Nephron progenitor cell (in vitro differentiated cells): ENCODE results near the gene SOX9.

Experiments
- DNase-seq: peaks from one replicate; pipeline ENCODE4 v3.0.0; 2021
- H3K27ac Mint-ChIP-seq: 2 replicates; pipeline ENCODE4 v1.8.0; 2021; ENCODE audit warnings: mild to moderate bottlenecking, moderate library complexity, mixed read lengths
- H3K27me3 Mint-ChIP-seq: 2 replicates; pipeline ENCODE4 v1.8.0; 2021; ENCODE audit warnings: mild to moderate bottlenecking, low read depth, mixed read lengths; ENCODE audit not compliant: poor library complexity
- H3K36me3 Mint-ChIP-seq: 2 replicates; pipeline ENCODE4 v1.8.0; 2021; ENCODE audit warnings: low read depth, mixed read lengths
- H3K4me1 Mint-ChIP-seq: 2 replicates; pipeline ENCODE4 v1.8.0; 2021; ENCODE audit warnings: mixed read lengths
- H3K4me3 Mint-ChIP-seq: 2 replicates; pipeline ENCODE4 v1.8.0; 2021; ENCODE audit warnings: mild to moderate bottlenecking, moderate library complexity, mixed read lengths
- H3K9me3 Mint-ChIP-seq: 2 replicates; pipeline ENCODE4 v1.8.0; 2021; ENCODE audit warnings: mild to moderate bottlenecking, moderate library complexity, mixed read lengths
- CTCF ChIP-seq: fragments of 200-600 bp; sonication (generic); IDR thresholded peaks from 2 replicates; pipeline ENCODE4 v1.5.0; 2021; ENCODE audit warnings: antibody characterized with exemption

Gene SOX9

GRCh38 chr17:72117535-72118334 is 3.1 kb upstream of the SOX9 start:
- Mint-ChIP-seq H3K4me1 (peaks cover 46% of the 10 kb centered on the region), H3K4me3 (peak overlapping the region; percentile 86), H3K36me3 (peaks cover 3% of the 10 kb centered on the region), H3K27me3 (peaks cover 75% of the 10 kb centered on the region), H3K27ac (no peak overlapping the region), H3K9me3 (no peaks in the 10 kb centered on the region)
- peak; percentile 49 for DNase-seq
- no peak for TF ChIP-seq CTCF

- TF ChIP-seq CTCF = peak; percentile 88
- Mint-ChIP-seq H3K9me3 (no peaks in the 10 kb centered on the region), H3K4me3 (peak overlapping the region; percentile 96), H3K27ac (no peak overlapping the region), H3K27me3 (peaks cover 73% of the 10 kb centered on the region), H3K4me1 (peaks cover 52% of the 10 kb centered on the region), H3K36me3 (peaks cover 9% of the 10 kb centered on the region)
- peak; percentile 79 for DNase-seq
Measured at GRCh38 chr17:72118335-72119076, 2.3 kb upstream of the SOX9 start.

- Mint-ChIP-seq H3K4me3 (peak overlapping the region; percentile 96), H3K27ac (no peak overlapping the region), H3K36me3 (peaks cover 14% of the 10 kb centered on the region), H3K27me3 (peaks cover 70% of the 10 kb centered on the region), H3K9me3 (no peaks in the 10 kb centered on the region), H3K4me1 (peaks cover 57% of the 10 kb centered on the region)
- no peak for TF ChIP-seq CTCF
- no peak for DNase-seq
Measured at GRCh38 chr17:72119077-72119872, 1.5 kb upstream of the SOX9 start.

GRCh38 chr17:72119873-72120641 is 763 bp upstream of the SOX9 start:
- Mint-ChIP-seq H3K27me3 (peaks cover 66% of the 10 kb centered on the region), H3K4me3 (peak overlapping the region; percentile 96), H3K27ac (no peak overlapping the region), H3K4me1 (peaks cover 65% of the 10 kb centered on the region), H3K9me3 (no peaks in the 10 kb centered on the region), H3K36me3 (peaks cover 19% of the 10 kb centered on the region)
- TF ChIP-seq CTCF = no peak
- DNase-seq = peak; percentile 66

- TF ChIP-seq CTCF = no peak
- Mint-ChIP-seq H3K9me3 (no peaks in the 10 kb centered on the region), H3K27me3 (peaks cover 53% of the 10 kb centered on the region), H3K27ac (peak overlapping the region; percentile 16), H3K4me1 (peaks cover 68% of the 10 kb centered on the region), H3K4me3 (peak overlapping the region; percentile 96), H3K36me3 (peaks cover 19% of the 10 kb centered on the region)
- peak; percentile 68 for DNase-seq
Measured at GRCh38 chr17:72121164-72122009, 567 bp downstream of the SOX9 start.
